Mucosa of gallbladder (tissue), 1 donor: ENCODE data around the gene ZFAND2A. TPM values are rescaled to one million over a fixed set of nuclear protein-coding genes. Genes with fewer than 3 reads are reported as not detected.
"Not testable (repeated sequence)": the region's sequence is repeated elsewhere in the genome, so short reads cannot be mapped to it uniquely, and the experiment has no call there.

Source experiments
- DNase-seq: peaks from one replicate; pipeline ENCODE4 v3.0.0-alpha.2; 2020; ENCODE audit warnings: low spot score
- total RNA-seq: library from RNA; stranded (reverse); gene quantifications from one replicate; pipeline ENCODE4 v1.2.1, GENCODE V29; 2021
- donor health status: DM: no; HTN: no; CAD: no.

The ZFAND2A gene
- total RNA-seq, 1 donor from 2014 or later = 19.2 TPM

DNA sequence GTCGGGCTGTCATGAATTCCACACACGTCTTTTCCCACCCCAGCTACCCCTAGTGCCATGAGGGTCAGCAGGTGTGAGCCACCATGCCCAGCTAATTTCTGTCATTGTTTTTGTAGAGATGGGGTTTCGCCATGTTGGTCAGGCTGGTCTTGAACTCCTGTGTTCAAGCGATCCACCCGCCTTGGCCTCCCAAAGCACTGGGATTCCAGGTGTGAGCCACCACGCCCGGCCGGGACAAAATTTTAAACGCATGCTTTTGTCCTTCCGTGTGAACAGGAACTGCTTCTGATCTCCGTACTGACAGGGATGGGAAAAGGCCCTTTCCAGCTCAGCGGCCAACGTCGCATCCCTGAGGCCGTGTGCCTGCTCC, 15.6 kb upstream of the ZFAND2A start:
- no peak for DNase-seq

DNA sequence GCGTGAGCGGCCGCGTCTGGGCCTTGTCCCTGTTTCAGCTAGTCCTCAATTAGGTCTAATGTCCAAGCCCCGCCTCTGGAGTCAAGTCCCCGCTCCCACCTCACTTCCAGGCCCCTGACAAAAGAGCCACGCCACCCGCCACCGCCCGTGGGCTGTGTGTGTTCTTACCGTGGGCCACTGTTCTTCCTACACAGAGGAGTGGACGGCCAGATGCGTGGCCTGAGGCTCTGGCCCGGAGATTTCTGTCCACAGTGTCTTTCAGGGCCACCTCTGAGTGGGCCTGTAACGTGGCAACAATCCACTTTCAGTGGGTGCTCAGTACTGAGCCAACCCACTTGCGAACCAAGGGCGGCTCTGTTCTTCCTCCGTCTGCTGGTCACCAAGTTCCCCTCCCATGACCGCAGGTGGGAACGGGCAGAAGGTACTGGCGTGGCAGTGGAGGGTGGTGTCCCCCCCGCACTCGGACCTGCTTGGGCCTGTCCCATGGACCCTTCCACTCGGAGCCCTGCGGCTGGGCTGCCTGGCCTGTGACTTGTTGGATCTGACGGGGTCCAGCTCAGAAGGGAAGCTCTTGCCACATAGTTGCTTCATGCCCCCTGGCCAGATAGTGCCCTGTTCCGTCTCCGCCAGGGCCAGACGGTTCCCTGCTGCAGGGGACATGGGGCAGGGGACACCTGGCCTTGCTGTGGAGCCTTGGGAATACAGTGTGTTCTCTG, 15.0 kb upstream of the ZFAND2A start:
- no peak for DNase-seq

DNA sequence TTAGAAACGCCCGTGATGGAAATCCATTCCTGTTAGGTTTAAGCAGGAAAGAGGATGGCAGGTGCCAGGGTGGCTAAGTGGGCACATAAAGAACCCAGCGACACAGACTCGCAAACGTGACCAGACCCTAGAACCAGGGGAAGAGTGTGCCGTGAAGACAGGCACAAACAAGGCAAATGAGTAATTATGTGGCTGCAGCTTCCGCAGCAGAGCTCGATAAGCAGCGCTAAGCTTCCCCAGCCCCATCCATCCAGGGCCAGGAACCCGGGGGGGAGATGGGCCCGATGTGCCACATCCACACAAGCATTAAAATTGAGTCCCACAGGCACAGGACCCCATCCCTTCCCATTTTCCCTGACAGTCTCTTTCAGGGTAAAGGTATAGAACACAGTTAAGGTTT, 14.0 kb upstream of the ZFAND2A start:
- no peak for DNase-seq

DNA sequence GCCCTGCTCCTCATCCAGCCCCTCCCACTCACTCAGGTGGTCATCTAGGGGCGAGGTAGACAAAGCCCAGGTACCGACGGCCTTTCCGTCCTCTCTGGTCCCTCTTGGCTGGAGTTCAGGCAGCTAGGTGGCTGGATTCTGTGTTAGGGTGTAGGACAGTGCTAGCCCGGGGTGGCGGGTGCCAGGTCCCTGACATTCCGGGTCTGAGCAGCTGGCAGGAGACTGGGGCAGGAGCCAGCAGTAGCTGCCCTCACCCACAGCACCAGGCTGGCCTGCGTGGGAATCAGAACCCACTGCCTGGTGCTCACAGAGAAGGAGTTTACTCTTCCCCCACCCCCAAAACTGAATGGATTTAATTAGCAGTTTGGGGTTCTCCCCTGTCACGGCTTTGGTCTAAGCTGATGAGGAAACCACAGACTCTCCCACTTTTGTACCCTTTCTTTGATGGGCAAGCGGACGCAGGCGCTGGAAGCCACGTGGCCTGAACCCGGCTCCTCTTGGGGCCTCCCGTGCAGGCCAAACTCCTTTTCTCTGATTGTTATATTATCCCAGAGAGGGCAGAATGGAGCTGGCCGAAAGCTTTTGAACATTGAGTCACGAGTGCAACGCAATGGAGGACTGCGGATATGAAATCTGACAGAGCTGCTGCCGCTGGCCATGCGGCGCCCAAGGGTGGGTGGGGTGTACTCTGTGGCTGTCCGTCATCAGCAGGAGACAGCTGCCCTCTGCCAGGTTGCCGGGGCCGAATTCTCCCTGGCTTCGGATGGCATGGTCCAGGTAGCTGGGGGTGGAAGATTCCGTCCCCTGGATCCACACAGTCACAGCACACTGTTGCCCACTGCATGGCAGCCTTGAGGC, 12.9 kb upstream of the ZFAND2A start:
- no peak for DNase-seq

DNA sequence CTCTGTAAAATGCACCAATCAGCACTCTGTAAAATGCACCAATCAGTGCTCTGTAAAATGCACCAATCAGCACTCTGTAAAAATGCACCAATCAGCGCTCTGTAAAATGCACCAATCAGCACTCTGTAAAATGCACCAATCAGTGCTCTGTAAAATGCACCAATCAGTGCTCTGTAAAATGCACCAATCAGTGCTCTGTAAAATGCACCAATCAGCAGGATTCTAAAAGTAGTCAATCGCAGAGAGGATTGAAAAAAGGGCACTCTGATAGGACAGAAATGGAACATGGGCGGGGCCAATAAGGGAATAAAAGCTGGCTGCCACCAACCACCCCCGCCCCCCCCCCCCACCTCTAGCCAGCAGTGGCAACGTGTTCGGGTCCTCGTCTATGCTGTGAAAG, 11.5 kb upstream of the ZFAND2A start:
- not testable (repeated sequence) for DNase-seq

DNA sequence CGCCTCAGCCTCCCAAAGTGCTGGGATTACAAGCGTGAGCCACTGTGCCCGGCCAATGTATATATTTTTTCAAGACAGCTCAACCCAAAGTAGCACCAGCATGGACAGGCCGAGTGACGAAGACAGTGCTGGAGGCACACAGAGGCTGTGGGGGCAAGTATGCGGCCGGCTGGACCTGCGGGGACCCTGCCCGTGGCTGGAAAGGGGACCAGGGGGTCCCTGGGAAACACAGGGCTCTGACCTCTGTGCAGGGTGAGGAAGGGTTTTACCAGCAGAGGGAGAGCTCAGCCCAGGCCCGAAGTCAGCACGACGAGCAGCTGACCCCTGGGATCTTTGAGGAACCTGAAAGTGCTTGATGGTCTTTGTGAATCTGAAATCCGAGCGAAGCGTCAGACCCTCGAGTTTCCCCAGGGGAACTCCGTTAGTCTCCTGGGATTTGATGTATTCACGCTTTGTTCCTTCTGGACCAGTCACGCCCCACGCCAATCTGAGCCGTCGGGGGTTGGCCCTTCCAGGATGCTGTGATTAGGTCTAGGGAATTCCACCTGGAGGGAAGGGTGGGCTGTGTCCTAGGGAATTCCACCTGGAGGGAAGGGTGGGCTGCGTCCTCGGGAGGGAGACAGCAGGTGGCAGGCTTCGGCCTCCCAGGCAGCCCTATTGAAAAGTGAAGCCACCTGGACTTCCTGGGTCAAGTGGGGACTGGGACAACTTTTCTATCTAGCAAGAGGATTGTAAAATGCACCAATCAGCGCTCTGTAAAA, 10.9 kb upstream of the ZFAND2A start:
- DNase-seq = no peak

DNA sequence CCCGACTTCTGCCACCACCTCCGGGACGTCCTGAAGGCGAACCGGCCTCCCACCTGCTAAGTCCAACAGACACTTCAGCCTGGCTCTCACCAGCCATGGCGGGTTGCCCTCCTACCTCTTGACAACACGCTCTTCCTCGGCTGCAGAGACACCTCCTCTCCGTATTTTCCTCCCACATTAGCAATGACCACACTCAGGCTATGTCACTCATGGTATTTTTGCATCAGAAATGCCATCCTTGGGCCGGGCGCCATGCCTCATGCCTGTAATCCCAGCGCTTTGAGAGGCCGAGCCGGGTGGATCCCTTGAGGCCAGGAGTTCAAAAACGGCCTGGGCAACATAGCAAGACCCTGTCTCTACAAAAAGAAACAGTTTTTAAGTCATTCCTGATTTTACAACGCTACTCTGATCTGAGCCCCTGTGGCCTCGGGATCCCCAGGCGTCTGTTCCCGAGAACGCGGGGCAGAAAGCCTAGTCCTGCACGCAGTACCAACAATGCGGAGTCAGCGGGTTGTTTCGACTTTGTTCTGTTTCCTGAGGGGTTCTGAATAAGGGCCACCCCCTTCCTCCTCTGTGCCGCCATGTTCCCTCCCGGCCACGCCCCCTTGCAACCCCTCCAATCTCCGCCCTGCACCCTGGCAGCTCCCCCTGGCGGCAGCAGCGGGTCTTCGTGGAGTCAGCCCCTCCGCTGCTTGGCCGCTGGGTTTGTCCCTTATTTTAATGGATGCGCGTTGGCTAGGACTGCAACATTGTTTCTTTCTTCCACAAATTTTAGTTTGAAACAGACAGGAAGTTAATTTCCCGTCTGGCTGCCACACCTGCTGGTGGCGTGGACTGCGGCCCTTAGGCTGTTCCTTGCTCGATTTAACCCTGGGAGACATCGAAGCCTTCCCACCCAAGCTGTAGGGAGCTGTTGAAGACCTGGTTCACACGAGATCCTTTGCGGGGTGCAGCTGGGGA, 9.7 kb upstream of the ZFAND2A start:
- peak; percentile 75 for DNase-seq

DNA sequence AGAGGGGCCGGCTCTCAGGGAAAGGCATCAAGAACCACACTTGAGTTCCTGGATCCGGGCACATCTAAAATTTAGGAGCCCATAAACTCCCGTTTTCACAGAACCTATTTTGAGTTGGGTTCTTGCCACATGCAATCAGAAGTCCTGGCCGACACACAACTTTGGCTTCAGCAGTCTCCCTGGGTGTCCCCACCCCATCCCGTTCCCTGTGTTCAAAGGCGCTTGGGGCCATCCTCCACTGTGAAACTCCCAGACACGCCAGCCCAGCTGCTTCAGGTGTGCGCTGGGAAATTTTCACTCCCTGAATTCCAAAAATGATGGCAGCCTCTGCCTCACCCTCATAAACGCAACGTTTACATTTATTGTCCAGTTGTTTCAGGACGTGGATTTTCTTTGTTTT, 8.4 kb upstream of the ZFAND2A start:
- DNase-seq = no peak

DNA sequence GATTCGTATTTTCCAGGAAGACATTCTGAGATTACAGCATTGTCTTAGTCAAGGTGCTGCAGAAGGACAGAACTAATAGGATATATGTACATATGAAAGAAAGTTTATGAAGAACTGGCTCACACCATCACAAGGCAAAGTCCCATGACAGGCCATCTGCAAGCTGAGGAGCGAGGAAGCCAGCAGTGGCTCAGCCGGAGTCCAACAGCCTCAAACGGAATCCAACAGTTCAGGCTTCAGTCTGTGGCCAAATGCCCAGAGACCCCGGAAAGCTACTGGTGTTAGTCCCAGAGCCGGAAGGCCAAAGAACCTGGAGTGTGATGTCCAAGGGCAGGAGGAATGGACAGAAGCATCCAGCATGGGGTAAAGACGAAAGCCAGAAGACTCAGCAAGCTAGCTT, 4.4 kb upstream of the ZFAND2A start:
- DNase-seq = no peak

DNA sequence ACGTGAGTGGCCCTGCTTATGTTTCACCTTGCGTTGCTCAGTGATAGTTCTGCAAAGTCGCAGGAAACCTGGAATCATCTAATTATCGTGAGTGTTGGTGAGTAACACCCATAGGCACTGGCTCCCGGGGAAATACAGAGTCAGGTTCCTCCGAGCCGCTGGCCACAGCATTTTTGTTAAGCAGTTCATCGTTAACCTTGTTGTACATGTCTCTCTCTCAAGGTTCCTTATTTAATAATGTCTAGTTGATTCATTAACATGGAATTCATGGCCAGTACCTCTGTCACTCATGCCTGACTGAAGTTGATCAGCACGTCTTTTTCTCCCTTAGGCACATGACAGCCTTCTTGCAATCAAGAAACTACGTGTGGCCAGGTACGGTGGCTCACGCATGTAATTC, 3.1 kb upstream of the ZFAND2A start:
- no peak for DNase-seq

DNA sequence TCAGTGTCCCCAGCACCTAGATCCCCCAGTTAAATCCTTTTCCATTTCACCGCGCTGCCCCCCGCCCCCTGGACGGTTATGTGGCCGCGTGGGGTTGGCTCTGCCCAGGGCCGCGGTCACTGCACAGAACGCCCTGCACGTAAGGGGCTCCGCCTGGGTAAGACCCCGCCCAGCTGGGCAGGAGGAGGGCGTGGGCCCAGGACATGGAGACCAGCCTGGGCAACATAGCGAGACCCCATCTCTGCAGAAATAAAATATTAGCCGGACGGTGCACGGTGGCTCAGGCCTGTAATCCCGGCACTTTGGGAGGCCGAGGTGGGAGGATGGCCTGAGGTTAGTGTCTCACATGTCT, 650 bp upstream of the ZFAND2A start:
- no peak for DNase-seq

DNA sequence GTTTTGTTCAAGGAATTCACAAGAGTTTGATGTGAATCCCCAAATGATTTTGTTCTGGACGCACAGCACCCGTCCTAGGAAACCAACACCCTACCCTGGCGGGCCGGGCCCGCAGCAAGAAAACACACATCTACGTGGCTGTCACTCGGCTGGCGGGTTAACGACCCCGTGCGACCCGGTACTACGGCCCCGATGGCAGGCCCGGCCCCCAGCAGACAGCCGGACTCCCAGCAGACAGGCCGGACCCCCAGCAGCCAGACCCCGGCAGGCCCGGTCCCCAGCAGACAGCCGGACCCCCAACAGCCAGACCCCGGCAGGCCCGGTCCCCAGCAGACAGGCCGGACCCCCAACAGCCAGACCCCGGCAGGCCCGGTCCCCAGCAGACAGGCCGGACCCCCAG, 765 bp downstream of the ZFAND2A start:
- DNase-seq = not testable (repeated sequence)

DNA sequence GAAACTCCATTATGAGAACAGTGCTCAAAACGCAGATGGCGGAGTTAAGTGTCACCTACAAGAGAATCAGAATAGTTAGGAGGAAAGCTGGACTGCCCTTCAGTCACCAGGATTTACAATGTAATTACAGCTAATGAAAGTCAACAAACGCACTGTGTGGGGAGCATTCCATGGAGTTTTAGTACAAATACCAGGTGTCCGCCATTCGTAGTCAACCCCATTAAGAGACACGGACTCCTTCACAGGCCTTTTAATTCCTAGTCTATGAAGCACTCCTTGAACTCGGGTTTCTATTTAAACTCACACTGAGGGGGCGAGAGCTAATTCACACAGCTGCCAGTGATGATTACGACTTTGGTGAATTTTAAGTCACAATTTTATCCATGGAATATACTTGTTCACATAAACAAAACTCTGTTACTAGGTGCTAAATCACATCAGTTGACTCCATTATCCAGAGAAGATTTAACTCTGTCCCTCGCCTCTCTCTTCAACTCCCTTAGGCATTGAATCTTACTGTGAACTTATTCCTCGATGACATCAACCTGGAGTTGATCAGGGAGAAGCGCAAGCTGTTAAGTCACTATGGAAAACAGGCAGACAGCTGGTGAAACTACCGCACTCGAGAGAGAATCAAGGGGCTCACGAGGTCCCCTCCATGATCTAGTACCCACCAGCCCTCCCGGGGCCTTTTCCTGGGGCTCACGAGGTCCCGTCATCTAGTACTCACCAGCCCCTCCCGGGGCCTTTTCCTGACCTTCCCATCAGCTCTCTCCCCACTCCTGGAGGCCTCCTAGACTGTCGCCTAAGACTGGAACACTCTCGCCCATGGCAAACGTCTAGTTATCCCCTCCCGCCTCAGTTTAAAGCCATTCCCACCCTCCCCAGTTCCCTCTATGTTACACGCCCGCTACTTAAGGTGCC, 1.5 kb downstream of the ZFAND2A start:
- DNase-seq = no peak

DNA sequence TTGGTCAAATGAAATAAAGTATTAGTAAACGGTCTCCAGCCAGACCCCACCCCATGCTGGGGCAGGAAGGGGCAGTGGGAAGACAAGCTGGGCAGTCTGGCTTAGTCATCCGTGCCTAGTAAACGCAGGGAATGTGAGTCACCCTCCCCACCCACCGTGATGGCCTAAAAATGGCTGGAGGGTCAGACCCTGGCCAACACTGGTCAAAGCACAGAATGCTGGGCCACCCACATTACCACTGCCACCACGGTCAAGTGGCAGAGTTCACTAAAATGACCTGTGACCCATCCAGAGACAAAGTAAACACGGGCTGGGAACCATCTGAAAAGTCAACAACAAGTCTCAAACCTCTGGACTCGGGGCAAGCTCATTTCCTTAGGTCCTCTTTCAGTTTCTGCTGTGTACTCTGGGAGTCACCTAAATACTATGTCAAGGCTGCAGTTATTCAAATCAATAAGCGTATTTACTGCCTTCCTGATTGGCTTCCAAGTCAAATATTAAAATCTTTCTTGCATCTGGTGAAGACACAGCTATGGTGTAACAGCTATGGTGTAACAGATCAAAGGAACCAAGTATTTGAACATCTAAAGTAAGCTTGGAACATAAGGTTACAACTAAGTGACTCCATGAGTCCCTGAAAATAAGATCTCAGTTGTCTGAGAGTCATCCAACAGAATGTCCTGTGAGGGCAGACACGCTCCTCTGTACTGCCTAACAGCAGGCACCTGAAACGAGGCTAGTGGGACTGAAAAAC, 3.0 kb downstream of the ZFAND2A start:
- peak; percentile 49 for DNase-seq

DNA sequence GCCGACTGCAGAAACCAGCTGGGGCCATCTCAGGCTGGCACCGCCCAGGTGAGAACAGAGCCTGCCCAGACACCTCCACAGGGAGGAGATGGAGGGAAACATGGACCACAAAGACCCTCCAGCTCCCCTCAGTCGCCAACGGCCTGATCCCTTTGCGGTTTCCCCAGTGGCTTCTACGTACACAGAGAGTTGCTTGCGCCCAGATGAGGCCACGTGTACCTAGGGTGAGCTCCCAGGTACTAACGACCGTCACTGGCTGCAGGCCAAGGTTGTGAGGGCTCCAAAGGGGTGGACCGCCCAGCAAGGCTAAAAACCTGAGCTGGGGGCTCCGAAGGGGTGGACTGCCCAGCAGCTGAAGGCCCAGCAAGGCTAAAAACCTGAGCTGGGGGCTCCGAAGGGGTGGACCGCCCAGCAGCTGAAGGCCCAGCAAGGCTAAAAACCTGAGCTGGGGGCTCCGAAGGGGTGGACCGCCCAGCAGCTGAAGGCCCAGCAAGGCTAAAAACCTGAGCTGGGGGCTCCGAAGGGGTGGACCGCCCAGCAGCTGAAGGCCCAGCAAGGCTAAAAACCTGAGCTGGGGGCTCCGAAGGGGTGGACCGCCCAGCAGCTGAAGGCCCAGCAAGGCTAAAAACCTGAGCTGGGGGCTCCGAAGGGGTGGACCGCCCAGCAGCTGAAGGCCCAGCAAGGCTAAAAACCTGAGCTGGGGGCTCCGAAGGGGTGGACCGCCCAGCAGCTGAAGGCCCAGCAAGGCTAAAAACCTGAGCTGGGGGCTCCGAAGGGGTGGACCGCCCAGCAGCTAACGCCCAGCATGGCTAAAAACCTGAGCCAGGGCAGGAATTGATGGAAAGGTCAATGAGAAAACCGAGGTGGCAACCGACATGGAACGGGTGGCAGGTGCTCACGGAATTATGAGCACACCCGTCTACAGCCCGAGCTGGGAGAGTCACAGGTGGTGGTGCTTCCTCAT, 3.9 kb downstream of the ZFAND2A start:
- DNase-seq = not testable (repeated sequence)

DNA sequence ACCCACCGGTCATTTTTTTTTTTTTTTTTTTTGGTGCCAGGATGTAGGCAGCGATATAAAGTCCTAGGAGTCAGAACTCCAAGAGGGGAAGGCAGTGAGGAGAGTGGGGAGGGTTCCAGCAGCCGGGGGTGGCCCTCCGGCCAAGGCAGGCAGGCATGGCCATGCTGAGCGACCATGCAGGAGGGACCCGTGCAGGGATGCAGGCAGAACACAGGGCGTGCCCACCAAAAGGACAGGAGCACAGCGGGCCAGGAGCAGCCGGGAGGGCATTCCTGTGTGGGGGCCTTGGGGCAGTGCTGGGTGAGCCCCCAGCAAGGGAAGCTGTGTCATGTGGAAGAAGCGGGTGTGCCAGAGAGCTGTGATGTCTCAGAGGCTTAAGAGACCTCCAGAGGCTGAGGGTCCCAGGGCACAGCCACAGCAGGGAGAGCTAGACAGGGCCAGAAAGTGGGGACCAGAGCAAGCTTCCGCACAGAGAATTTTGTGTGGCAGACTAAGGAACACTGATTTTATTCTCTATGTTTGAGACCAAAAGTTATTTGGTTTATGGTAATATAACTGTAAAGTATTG, 5.7 kb downstream of the ZFAND2A start:
- DNase-seq = no peak

DNA sequence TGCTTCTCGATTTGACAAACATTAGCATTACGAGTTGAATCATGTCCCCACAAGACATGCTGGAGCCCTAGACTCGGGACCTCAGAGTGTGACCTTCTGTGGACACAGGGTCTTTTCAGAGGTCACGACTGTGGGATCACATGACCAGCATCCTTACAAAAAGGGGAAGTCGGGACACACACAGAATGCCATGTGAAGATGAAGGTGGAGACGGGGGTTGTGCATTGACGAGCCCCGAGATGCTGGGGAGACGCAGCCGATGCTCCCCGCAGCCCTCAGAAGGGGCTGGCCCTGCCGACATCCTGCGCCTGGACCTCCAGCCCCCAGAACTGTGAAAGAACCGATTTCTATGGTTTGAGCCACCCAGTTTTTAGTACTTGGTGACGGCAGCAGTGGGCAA, 7.5 kb downstream of the ZFAND2A start:
- no peak for DNase-seq
